ENCODE measurements around the gene OAF. TPM values are rescaled to one million over a fixed set of nuclear protein-coding genes. Genes with fewer than 3 reads are reported as not detected.

OAF gene
- total and polyA plus RNA-seq, 9 of the 15 experiments (the other 6 are each of a cell fraction or from before 2014, with no cell fraction given) = 1.1 to 21.6 (median 7.5) TPM

DNA sequence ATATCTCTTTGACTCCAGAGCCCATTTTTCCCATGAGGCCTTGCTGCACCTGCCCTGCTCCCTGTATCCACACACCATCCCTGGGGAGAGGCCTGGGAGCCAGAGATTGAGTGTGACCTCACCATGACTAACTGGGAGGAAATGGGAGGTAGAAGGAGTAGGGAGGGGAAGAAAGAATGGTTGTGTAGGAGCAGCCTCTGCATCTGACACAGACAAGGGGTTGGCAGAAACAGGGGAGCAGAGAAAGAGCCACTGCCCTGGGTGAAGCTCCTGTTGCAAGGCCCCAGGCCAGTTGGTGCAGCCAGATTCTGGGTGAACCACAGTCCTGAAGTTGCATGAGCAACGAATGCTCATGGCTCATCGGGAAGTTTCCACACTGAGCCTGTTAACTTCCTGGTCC, 61.5 kb downstream of the OAF start:
- in situ Hi-C loops (cut with MboI) = no loop called here
- no peak overlapping the region for H2AFZ ChIP-seq (ENCODE audit: low read depth, low read length)

More for the DNA sequence above, 61.5 kb downstream of the OAF start:
- FAIRE-seq = no peak
- ChIA-PET POLR2A (no interaction called here), CTCF (ENCODE audit: low intra/inter-chr PET ratio) (no interaction called here)
- Histone ChIP-seq H3K79me2 (ENCODE audit: control insufficient read depth, insufficient read depth, low read length) (no peaks in the 10 kb centered on the region), H3K9me1 (ENCODE audit: control insufficient read depth, insufficient read depth, low read length) (no peaks in the 10 kb centered on the region), H3K36me3 (ENCODE audit: control insufficient read depth, insufficient read depth, low read length) (no peaks in the 10 kb centered on the region), H3K9ac (ENCODE audit: insufficient read depth in 1 of 2, low read depth in 2 of 2, low read length in 2 of 2) (no peak overlapping the region), H4K20me1 (replicated peaks; ENCODE audit: control insufficient read depth, insufficient read depth, low read length) (no peaks in the 10 kb centered on the region; the same call in 1 of the 2 replicates), H3K9me3 (replicated peaks; ENCODE audit: control insufficient read depth, insufficient read depth, low read depth, low read length) (no peaks in the 10 kb centered on the region), H3K27me3 (ENCODE audit: control insufficient read depth in 2 of 2, insufficient read depth in 2 of 2, low read length in 2 of 2) (peaks cover 9 to 16% of the 10 kb centered on the region in 2 experiments), H3K4me1 (replicated peaks in 1 of 2; ENCODE audit: control insufficient read depth in 2 of 2, insufficient read depth in 2 of 2, low read length in 2 of 2) (peaks cover 0 to 7% of the 10 kb centered on the region in 2 experiments; a peak in 3 of 5 replicates), H3K4me2 (ENCODE audit: insufficient read depth, low read length) (no peak overlapping the region), H3K27ac (ENCODE audit: extremely low read depth, low read depth, low read length) (no peak overlapping the region), H3K4me3 (no peak overlapping the region)
- TF ChIP-seq MCM7 (IDR thresholded peaks at IDR 0.05) = no peak
- peak; percentile 84 for TF ChIP-seq FOSL1 (tag; conservative IDR thresholded peaks at IDR 0.05)
- TF ChIP-seq NFE2L1 (tag; IDR thresholded peaks at IDR 0.05; ENCODE audit: borderline replicate concordance, low read depth) = no peak
- TF ChIP-seq ZBTB43 (CRISPR knock-in tag; IDR thresholded peaks at IDR 0.05) = no peak
- no peak for TF ChIP-seq HMGN3 (IDR thresholded peaks at IDR 0.05; ENCODE audit: borderline replicate concordance, extremely low read depth, insufficient read length, low read depth, low read length)
- TF ChIP-seq CREB3L1 (IDR thresholded peaks at IDR 0.05; ENCODE audit: borderline replicate concordance, low read depth) = no peak
- no peak for TF ChIP-seq ZNF707 (CRISPR knock-in tag; conservative IDR thresholded peaks at IDR 0.05)
- no peak for ATAC-seq
- BruUV-seq (replicated peaks) = no TSS peak
- no peak for DNase-seq (ENCODE audit: extremely low read depth in 1 of 4, low spot score in 3 of 4)
- 46% methylated on average over 2 of the region's 2 CpGs for WGBS (ENCODE audit: insufficient coverage, low coverage, missing lambda C conversion rate)
- intact Hi-C loops (cut with micrococcal nuclease) = no loop called here

Measured in K562 (cell line).